Loucy (cell line): Measurements from ENCODE around the gene PTER.

Source experiments
- EZH2phosphoT487 ChIP-seq: fragments of 200-600 bp; IDR thresholded peaks from 2 replicates; pipeline ENCODE4 v1.6.1; 2018; ENCODE audit warnings: antibody characterized with exemption, mild to moderate bottlenecking, moderate library complexity, borderline replicate concordance
- TF ChIP-seq, protein P1 (sequence below): fragments of 200-600 bp; sonication (generic); conservative IDR thresholded peaks from 2 replicates; pipeline ENCODE4 v1.5.1; 2014; ENCODE audit warnings: mild to moderate bottlenecking, antibody characterized with exemption, low read length

GRCh38 chr10:16439295-16439694 is 2.5 kb downstream of the PTER start:
- TF ChIP-seq, protein P1, sequence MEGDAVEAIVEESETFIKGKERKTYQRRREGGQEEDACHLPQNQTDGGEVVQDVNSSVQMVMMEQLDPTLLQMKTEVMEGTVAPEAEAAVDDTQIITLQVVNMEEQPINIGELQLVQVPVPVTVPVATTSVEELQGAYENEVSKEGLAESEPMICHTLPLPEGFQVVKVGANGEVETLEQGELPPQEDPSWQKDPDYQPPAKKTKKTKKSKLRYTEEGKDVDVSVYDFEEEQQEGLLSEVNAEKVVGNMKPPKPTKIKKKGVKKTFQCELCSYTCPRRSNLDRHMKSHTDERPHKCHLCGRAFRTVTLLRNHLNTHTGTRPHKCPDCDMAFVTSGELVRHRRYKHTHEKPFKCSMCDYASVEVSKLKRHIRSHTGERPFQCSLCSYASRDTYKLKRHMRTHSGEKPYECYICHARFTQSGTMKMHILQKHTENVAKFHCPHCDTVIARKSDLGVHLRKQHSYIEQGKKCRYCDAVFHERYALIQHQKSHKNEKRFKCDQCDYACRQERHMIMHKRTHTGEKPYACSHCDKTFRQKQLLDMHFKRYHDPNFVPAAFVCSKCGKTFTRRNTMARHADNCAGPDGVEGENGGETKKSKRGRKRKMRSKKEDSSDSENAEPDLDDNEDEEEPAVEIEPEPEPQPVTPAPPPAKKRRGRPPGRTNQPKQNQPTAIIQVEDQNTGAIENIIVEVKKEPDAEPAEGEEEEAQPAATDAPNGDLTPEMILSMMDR: no peak
- TF ChIP-seq EZH2phosphoT487: no peak
